Mucosa of descending colon (tissue), 3 donors: ENCODE results near the gene HOXD11. TPM values are rescaled to one million over a fixed set of nuclear protein-coding genes. Genes with fewer than 3 reads are reported as not detected.

Source experiments
- ATAC-seq: fragments of 200-7000 bp; cut with Tn5 transposase; one replicate; pipeline ENCODE4 v1.9.1; 2020; ENCODE audit warnings: mild to moderate bottlenecking, moderate library complexity
- DNase-seq, 3 donors: peaks; one replicate each; pipeline ENCODE4 v3.0.0-alpha.2; 2020
- H3K36me3 ChIP-seq: fragments of 200-600 bp; one replicate; pipeline ENCODE4 v1.8.0; 2021; ENCODE audit warnings: low read depth, mild to moderate bottlenecking
- H3K4me1 ChIP-seq: fragments of 200-600 bp; one replicate; pipeline ENCODE4 v1.8.0; 2021; ENCODE audit warnings: low read depth, mild to moderate bottlenecking
- H3K4me3 ChIP-seq: fragments of 200-600 bp; one replicate; pipeline ENCODE4 v1.8.0; 2021; ENCODE audit warnings: mild to moderate bottlenecking
- H3K9me3 ChIP-seq: fragments of 200-600 bp; one replicate; pipeline ENCODE4 v1.8.0; 2021; ENCODE audit warnings: mild to moderate bottlenecking
- intact Hi-C, 2 donors: fragments of 100-400 bp; cut with DNase I in 1 of 2; cut with micrococcal nuclease in 1 of 2; formaldehyde crosslinking; loops; one replicate each; pipeline versions ENCODE4 v1.11.0 to v1.11.1; 2022; cut with DNase I, micrococcal nuclease
- total RNA-seq, 3 donors: library from RNA; stranded (reverse); fragmentation: NEBNext Ultra II Directional in 2 of 3; extraction: Animal tissue kit (Norgen Biotek cat#: 25700) in 2 of 3; gene quantifications; one replicate each; pipeline versions ENCODE4 v1.2.1 to v1.2.4, GENCODE V29; 2021 to 2023
- TF ChIP-seq, protein P1 (sequence below): fragments of 200-600 bp; IDR thresholded peaks from one replicate; pipeline ENCODE4 v1.8.0; 2022; ENCODE audit warnings: antibody characterized with exemption, mild to moderate bottlenecking
- donor health status: DM: no; HTN: no; CAD: no; lungs with moderate emphysema.
- donor health status: DM: no; HTN: no; CAD: no.
- donor health status: DM: no; HTN: yes; CAD: no.

Gene HOXD11
- total RNA-seq, 3 donors from 2014 or later = 1.2 to 2.1 (median 2.1) TPM

- intact Hi-C loops = no loop called here
- Histone ChIP-seq H3K9me3 (no peaks in the 10 kb centered on the region), H3K4me3 (no peak overlapping the region), H3K36me3 (no peaks in the 10 kb centered on the region), H3K4me1 (no peaks in the 10 kb centered on the region)
- TF ChIP-seq, protein P1, sequence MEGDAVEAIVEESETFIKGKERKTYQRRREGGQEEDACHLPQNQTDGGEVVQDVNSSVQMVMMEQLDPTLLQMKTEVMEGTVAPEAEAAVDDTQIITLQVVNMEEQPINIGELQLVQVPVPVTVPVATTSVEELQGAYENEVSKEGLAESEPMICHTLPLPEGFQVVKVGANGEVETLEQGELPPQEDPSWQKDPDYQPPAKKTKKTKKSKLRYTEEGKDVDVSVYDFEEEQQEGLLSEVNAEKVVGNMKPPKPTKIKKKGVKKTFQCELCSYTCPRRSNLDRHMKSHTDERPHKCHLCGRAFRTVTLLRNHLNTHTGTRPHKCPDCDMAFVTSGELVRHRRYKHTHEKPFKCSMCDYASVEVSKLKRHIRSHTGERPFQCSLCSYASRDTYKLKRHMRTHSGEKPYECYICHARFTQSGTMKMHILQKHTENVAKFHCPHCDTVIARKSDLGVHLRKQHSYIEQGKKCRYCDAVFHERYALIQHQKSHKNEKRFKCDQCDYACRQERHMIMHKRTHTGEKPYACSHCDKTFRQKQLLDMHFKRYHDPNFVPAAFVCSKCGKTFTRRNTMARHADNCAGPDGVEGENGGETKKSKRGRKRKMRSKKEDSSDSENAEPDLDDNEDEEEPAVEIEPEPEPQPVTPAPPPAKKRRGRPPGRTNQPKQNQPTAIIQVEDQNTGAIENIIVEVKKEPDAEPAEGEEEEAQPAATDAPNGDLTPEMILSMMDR = no peak
- ATAC-seq = no peak
- no peak for DNase-seq
Observed at GRCh38 chr2:176135035-176135440, 28.0 kb downstream of the HOXD11 start.

DNA sequence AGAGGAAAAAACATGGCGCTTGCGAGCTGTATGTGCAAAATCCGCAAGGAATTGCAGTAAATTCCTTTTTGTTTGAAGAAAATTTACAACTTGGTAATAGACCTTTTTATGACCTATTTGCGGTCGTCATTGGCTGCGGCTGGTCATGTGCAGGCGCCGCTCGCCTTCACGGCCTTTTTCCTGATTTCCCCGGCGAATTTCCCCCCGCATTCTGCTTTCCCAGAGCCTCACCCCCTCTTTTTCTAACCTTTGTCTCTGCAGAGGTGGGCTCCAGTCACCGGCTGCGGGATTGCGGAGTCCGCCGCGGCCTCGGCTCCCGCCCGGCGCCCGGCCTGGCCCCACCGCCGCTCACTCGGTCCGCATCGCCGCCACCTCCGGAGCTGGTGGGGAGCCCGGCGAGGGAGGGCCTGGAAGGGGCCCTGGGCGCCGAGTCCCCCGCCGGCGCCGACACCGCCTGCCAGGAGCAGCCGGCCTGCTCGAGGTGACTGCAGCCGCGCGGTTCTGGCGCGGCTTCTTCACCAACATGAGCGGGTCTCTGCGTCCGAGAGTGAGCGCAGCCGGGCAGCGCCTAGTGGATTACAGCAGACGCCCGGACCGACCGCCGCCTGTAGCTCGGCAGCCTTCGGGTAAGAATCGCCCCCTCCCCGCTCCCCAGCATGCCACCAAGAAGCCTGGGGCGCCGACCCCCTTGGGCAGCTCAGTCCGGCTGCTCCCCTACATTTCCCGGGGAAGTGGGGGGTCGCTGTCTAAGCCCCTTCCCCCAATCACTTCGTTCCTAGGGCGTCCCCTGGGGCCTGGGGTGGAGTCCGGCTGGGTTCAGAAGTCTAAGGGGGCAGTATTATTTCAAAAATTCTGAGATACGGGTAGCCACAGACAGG is 29.5 kb downstream of the HOXD11 start:
- Histone ChIP-seq H3K4me1 (no peaks in the 10 kb centered on the region), H3K9me3 (no peaks in the 10 kb centered on the region), H3K4me3 (peak overlapping the region; percentile 56), H3K36me3 (no peaks in the 10 kb centered on the region)
- intact Hi-C loops = no loop called here
- TF ChIP-seq, protein P1 = no peak
- DNase-seq = peak in 2 of 3 donors; percentile 69 to 75
- ATAC-seq = peak; percentile 65

- H3K4me1 ChIP-seq = no peaks in the 10 kb centered on the region
- no peak for ATAC-seq
- intact Hi-C loops = no loop called here
- H3K36me3 ChIP-seq = no peaks in the 10 kb centered on the region
- TF ChIP-seq, protein P1 = no peak
- no peaks in the 10 kb centered on the region for H3K9me3 ChIP-seq
- H3K4me3 ChIP-seq = peak overlapping the region; percentile 56
- no peak for DNase-seq
Observed at GRCh38 chr2:176137252-176137580, 30.1 kb downstream of the HOXD11 start.

- no peaks in the 10 kb centered on the region for H3K4me1 ChIP-seq
- intact Hi-C loops = no loop called here
- DNase-seq (no peak), ATAC-seq (no peak)
- TF ChIP-seq, protein P1 = no peak
- no peak overlapping the region for H3K4me3 ChIP-seq
- H3K9me3 ChIP-seq = no peaks in the 10 kb centered on the region
- no peaks in the 10 kb centered on the region for H3K36me3 ChIP-seq
Observed at GRCh38 chr2:176137906-176138305, 30.8 kb downstream of the HOXD11 start.

DNA sequence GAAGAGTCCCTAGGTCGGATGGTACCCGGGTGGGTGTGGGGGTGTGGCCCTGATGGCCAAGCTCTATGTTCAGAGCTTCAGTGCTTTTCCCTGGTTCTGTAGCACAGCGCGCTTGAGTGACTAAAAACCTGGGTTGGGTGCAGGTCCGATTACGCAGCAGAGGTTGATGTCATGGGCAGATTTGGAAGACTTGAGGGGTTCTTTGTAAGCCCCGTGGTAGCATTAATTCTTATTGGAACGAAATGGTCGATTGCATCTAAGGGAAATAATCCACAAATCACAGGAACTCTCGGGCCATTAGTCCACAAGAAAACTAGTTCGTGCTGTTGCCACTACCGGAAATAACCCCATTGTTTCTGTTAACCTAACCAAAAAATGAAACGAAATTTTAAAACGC is 31.4 kb downstream of the HOXD11 start:
- DNase-seq (no peak), ATAC-seq (no peak)
- TF ChIP-seq, protein P1 = no peak
- Histone ChIP-seq H3K9me3 (no peaks in the 10 kb centered on the region), H3K4me3 (no peak overlapping the region), H3K4me1 (peaks cover 3% of the 10 kb centered on the region), H3K36me3 (no peaks in the 10 kb centered on the region)
- intact Hi-C loops = no loop called here
